Adipose tissue (tissue), 3 donors: Measurements from ENCODE around the gene ADAMTS13. TPM values are rescaled to one million over a fixed set of nuclear protein-coding genes. Genes with fewer than 3 reads are reported as not detected.

Experiments
- H3K27ac ChIP-seq: one replicate; pipeline ENCODE4 v1.5.1; 2013; ENCODE audit warnings: low read depth, low read length
- WGBS, 3 donors: extraction: QIAGEN DNeasy Blood & Tissue Kit; methylation state at CpG; one replicate each; pipeline ENCODE4 v1.1.7; 2013; 5-methylcytosine and 5-hydroxymethylcytosine counted together
- polyA plus RNA-seq, 3 donors: library from polyadenylated mRNA; stranded (reverse); fragments of 200-250 nt; gene quantifications; one replicate each; pipeline ENCODE4 v1.2.3, GENCODE V29; 2013
- donor health status: healthy with polysubstance abuse.
- donor health status: Bipolar disorder and iron deficiency.
- donor health status: healthy.

The ADAMTS13 gene
- polyA plus RNA-seq, 3 donors: 2.7 to 4.2 (median 2.7) TPM

GRCh38 chr9:133491656-133491925 is 69.4 kb downstream of the ADAMTS13 start:
- WGBS, 3 donors: 85 to 98% (median 92%) methylated on average over 8 of the region's 8 CpGs
- H3K27ac ChIP-seq: no peak overlapping the region

GRCh38 chr9:133492061-133493021 is 70.2 kb downstream of the ADAMTS13 start:
- H3K27ac ChIP-seq: no peak overlapping the region
- WGBS, 3 donors: 74 to 79% (median 75%) methylated on average over 33 of the region's 33 CpGs

GRCh38 chr9:133493428-133493827 is 71.3 kb downstream of the ADAMTS13 start:
- 62 to 86% (median 85%) methylated on average over 11 of the region's 11 CpGs for WGBS, 3 donors
- no peak overlapping the region for H3K27ac ChIP-seq

- 86 to 90% (median 89%) methylated on average over 22 to 23 of the region's 23 CpGs for WGBS, 3 donors
- H3K27ac ChIP-seq: no peak overlapping the region
Observed at GRCh38 chr9:133493845-133494540, 71.8 kb downstream of the ADAMTS13 start.

- WGBS, 3 donors: 70 to 81% (median 80%) methylated on average over 24 of the region's 24 CpGs
- no peak overlapping the region for H3K27ac ChIP-seq
Observed at GRCh38 chr9:133494636-133495326, 72.6 kb downstream of the ADAMTS13 start.

- 90 to 94% (median 91%) methylated on average over 24 of the region's 24 CpGs for WGBS, 3 donors
- H3K27ac ChIP-seq: no peak overlapping the region
Observed at GRCh38 chr9:133495327-133496293, 73.4 kb downstream of the ADAMTS13 start.

- no peak overlapping the region for H3K27ac ChIP-seq
- 64 to 72% (median 69%) methylated on average over 35 of the region's 35 CpGs for WGBS, 3 donors
Observed at GRCh38 chr9:133496861-133497842, 75.0 kb downstream of the ADAMTS13 start.

- H3K27ac ChIP-seq: no peak overlapping the region
- WGBS, 3 donors: 69 to 74% (median 70%) methylated on average over 19 of the region's 19 CpGs
Observed at GRCh38 chr9:133499132-133499891, 77.1 kb downstream of the ADAMTS13 start.

GRCh38 chr9:133499892-133500270 is 77.7 kb downstream of the ADAMTS13 start:
- WGBS, 3 donors: 70 to 83% (median 80%) methylated on average over 12 of the region's 12 CpGs
- H3K27ac ChIP-seq: no peak overlapping the region

- 93 to 97% (median 97%) methylated on average over 1 of the region's 1 CpG for WGBS, 3 donors
- no peak overlapping the region for H3K27ac ChIP-seq
Observed at GRCh38 chr9:133502112-133502511, 79.9 kb downstream of the ADAMTS13 start.

- H3K27ac ChIP-seq: no peak overlapping the region
- 81 to 94% (median 86%) methylated on average over 13 of the region's 13 CpGs for WGBS, 3 donors
Observed at GRCh38 chr9:133505186-133505830, 83.1 kb downstream of the ADAMTS13 start.

- WGBS, 3 donors: 44 to 68% (median 55%) methylated on average over 22 to 23 of the region's 23 CpGs
- no peak overlapping the region for H3K27ac ChIP-seq
Observed at GRCh38 chr9:133505901-133506652, 83.9 kb downstream of the ADAMTS13 start.

- WGBS, 3 donors: 37 to 61% (median 52%) methylated on average over 18 of the region's 18 CpGs
- H3K27ac ChIP-seq: no peak overlapping the region
Observed at GRCh38 chr9:133506653-133507038, 84.5 kb downstream of the ADAMTS13 start.

GRCh38 chr9:133507246-133507965 is 85.2 kb downstream of the ADAMTS13 start:
- 88 to 95% (median 93%) methylated on average over 23 to 24 of the region's 24 CpGs for WGBS, 3 donors
- H3K27ac ChIP-seq: no peak overlapping the region

GRCh38 chr9:133508046-133508445 is 85.9 kb downstream of the ADAMTS13 start:
- 89 to 95% (median 89%) methylated on average over 4 to 8 of the region's 8 CpGs for WGBS, 3 donors
- no peak overlapping the region for H3K27ac ChIP-seq
